Measurements from ENCODE around the gene S100A7A. TPM values are rescaled to one million over a fixed set of nuclear protein-coding genes. Genes with fewer than 3 reads are reported as not detected.
"Not testable (repeated sequence)": the region's sequence is repeated elsewhere in the genome, so short reads cannot be mapped to it uniquely, and the experiment has no call there.

The S100A7A gene
- total RNA-seq, 1 experiment from 2014 or later = not detected

- CTCF ChIA-PET = no interaction called here
Observed at GRCh38 chr1:153459655-153460054, 43.3 kb downstream of the S100A7A start.

GRCh38 chr1:153460551-153460950 lies 44.2 kb downstream of the S100A7A start, which contains the start of gene S100A7:
S100A7 (minus strand) TSS chr1:153460651; CDS start chr1:153459013, 1,638 bp downstream.
- H3K36me3 ChIP-seq (ENCODE audit: control insufficient read depth, insufficient read depth, low read length) = no peaks in the 10 kb centered on the region
- in situ Hi-C loops (cut with HindIII; ENCODE audit: low pct_unique_long_range_greater_than_20kb, low sequenced_read_pairs) (no loop called here), intact Hi-C loops (cut with micrococcal nuclease; ENCODE audit: unreplicated experiment) (no loop called here)
- no peak for ATAC-seq
- ChIA-PET POLR2A (no interaction called here), CTCF (no interaction called here)
- no peaks in the 10 kb centered on the region for H3K9me3 ChIP-seq (ENCODE audit: control insufficient read depth, insufficient read depth, low read depth, low read length)
- H3K27me3 ChIP-seq (ENCODE audit: control insufficient read depth, insufficient read depth, low read length) = no peaks in the 10 kb centered on the region
- no peak for DNase-seq (ENCODE audit: low read depth, low spot score)
- H3K4me1 ChIP-seq (ENCODE audit: control insufficient read depth, insufficient read depth, low read length) = no peaks in the 10 kb centered on the region
- no peak for TF ChIP-seq TCF7L2 (IDR thresholded peaks at IDR 0.05; ENCODE audit: low read depth, low read length)
- TF ChIP-seq CTCF (IDR thresholded peaks at IDR 0.05) = no peak
- no peak for TF ChIP-seq REST (IDR thresholded peaks at IDR 0.05; ENCODE audit: insufficient read depth in 1 of 2, low read depth in 2 of 2, low read length in 1 of 2)
- no peak for TF ChIP-seq SIN3A (IDR thresholded peaks at IDR 0.05; ENCODE audit: borderline replicate concordance, insufficient read depth, low read depth, low read length)
- TF ChIP-seq POLR2AphosphoS5 (IDR thresholded peaks at IDR 0.05; ENCODE audit: low read depth, low read length) = no peak
- H3K27ac ChIP-seq (ENCODE audit: low read length) = no peak within 1 kb of the TSS
- H3K4me3 ChIP-seq (ENCODE audit: low read depth in 2 of 2, low read length in 2 of 2) = no peak within 1 kb of the TSS
- no TSS peak for BruUV-seq (replicated peaks)

More at GRCh38 chr1:153459655-153460054, 43.3 kb downstream of the S100A7A start:
- H3K4me1 ChIP-seq (ENCODE audit: control insufficient read depth, insufficient read depth, low read length) = no peaks in the 10 kb centered on the region
- TF ChIP-seq SIN3A (IDR thresholded peaks at IDR 0.05; ENCODE audit: borderline replicate concordance, insufficient read depth, low read depth, low read length) = no peak
- no peak for TF ChIP-seq REST (IDR thresholded peaks at IDR 0.05; ENCODE audit: insufficient read depth in 1 of 2, low read depth in 2 of 2, low read length in 1 of 2)
- no peak for TF ChIP-seq CTCF (IDR thresholded peaks at IDR 0.05)
- no peak for TF ChIP-seq POLR2AphosphoS5 (IDR thresholded peaks at IDR 0.05; ENCODE audit: low read depth, low read length)
- TF ChIP-seq TCF7L2 (IDR thresholded peaks at IDR 0.05; ENCODE audit: low read depth, low read length) = no peak
- H3K4me3 ChIP-seq (ENCODE audit: low read depth in 2 of 2, low read length in 2 of 2) = no peak overlapping the region
- in situ Hi-C loops (cut with HindIII; ENCODE audit: low pct_unique_long_range_greater_than_20kb, low sequenced_read_pairs) = no loop called here
- intact Hi-C loops (cut with micrococcal nuclease; ENCODE audit: unreplicated experiment) = no loop called here
- POLR2A ChIA-PET = no interaction called here
- ATAC-seq = no peak
- no peaks in the 10 kb centered on the region for H3K27me3 ChIP-seq (ENCODE audit: control insufficient read depth, insufficient read depth, low read length)
- H3K9me3 ChIP-seq (ENCODE audit: control insufficient read depth, insufficient read depth, low read depth, low read length) = no peaks in the 10 kb centered on the region
- no peak for DNase-seq (ENCODE audit: low read depth, low spot score)
- H3K36me3 ChIP-seq (ENCODE audit: control insufficient read depth, insufficient read depth, low read length) = no peaks in the 10 kb centered on the region
- BruUV-seq (replicated peaks) = no TSS peak
- H3K27ac ChIP-seq (ENCODE audit: low read length) = no peak overlapping the region

GRCh38 chr1:153462741-153463140 lies 46.4 kb downstream of the S100A7A start:
- DNase-seq (ENCODE audit: low read depth, low spot score); intact Hi-C loops (cut with micrococcal nuclease; ENCODE audit: unreplicated experiment); ATAC-seq; BruUV-seq (replicated peaks); H3K4me3 ChIP-seq (ENCODE audit: low read depth in 2 of 2, low read length in 2 of 2); H3K27ac ChIP-seq (ENCODE audit: low read length); POLR2A ChIA-PET; H3K36me3 ChIP-seq (ENCODE audit: control insufficient read depth, insufficient read depth, low read length); H3K9me3 ChIP-seq (ENCODE audit: control insufficient read depth, insufficient read depth, low read depth, low read length); H3K27me3 ChIP-seq (ENCODE audit: control insufficient read depth, insufficient read depth, low read length); in situ Hi-C loops (cut with HindIII; ENCODE audit: low pct_unique_long_range_greater_than_20kb, low sequenced_read_pairs); H3K4me1 ChIP-seq (ENCODE audit: control insufficient read depth, insufficient read depth, low read length); CTCF ChIA-PET: not testable (repeated sequence)

All from Panc1 (cell line).